Naive B cell (primary cell): Measurements from ENCODE around the gene OR10A5. TPM values are rescaled to one million over a fixed set of nuclear protein-coding genes. Genes with fewer than 3 reads are reported as not detected.

Experiments used
- ATAC-seq, 2 donors: fragments of 150-1000 bp; cut with Tn5 transposase; 2 replicates each; pipeline ENCODE4 v1.10.0; 2021; ENCODE audit warnings: low read depth in 2 of 2, mild to moderate bottlenecking in 2 of 2, moderate library complexity in 2 of 2
- DNase-seq: peaks from one replicate; pipeline ENCODE4 v3.0.0; 2022
- H3K27ac Mint-ChIP-seq, 6 donors: one replicate each; pipeline ENCODE4 v1.8.0; 2020 to 2022; ENCODE audit warnings: mild to moderate bottlenecking in 6 of 6, mixed read lengths in 6 of 6, moderate library complexity in 5 of 6, inconsistent platforms in 2 of 6
- H3K27me3 Mint-ChIP-seq, 3 donors: one replicate each; pipeline ENCODE4 v1.8.0; 2021 to 2022; ENCODE audit warnings: mixed read lengths in 3 of 3, mild to moderate bottlenecking in 1 of 3
- H3K36me3 Mint-ChIP-seq, 2 donors: one replicate each; pipeline ENCODE4 v1.8.0; 2020 to 2022; ENCODE audit warnings: mixed read lengths in 2 of 2, inconsistent platforms in 1 of 2, mild to moderate bottlenecking in 1 of 2
- H3K4me1 Mint-ChIP-seq, 3 donors: one replicate each; pipeline ENCODE4 v1.8.0; 2020 to 2022; ENCODE audit warnings: mixed read lengths in 3 of 3, inconsistent platforms in 1 of 3, mild to moderate bottlenecking in 1 of 3, moderate library complexity in 1 of 3
- H3K4me3 Mint-ChIP-seq, 8 donors: one replicate each; pipeline ENCODE4 v1.8.0; 2020 to 2022; ENCODE audit warnings: mild to moderate bottlenecking in 8 of 8, mixed read lengths in 8 of 8, moderate library complexity in 8 of 8, inconsistent platforms in 2 of 8
- H3K9me3 Mint-ChIP-seq, 7 donors: one replicate each; pipeline ENCODE4 v1.8.0; 2020 to 2022; ENCODE audit warnings: mixed read lengths in 7 of 7, mild to moderate bottlenecking in 5 of 7, inconsistent platforms in 2 of 7, moderate library complexity in 1 of 7
- polyA plus RNA-seq, 6 donors: library from polyadenylated mRNA; unstranded; fragments of 300-500 nt; fragmentation: Illumina TruSeq; gene quantifications; one replicate each; pipeline ENCODE4 v1.2.3, GENCODE V29; 2021; ENCODE audit warnings: low read depth in 6 of 6

OR10A5 gene
- polyA plus RNA-seq, 6 donors from 2014 or later = not detected

DNA sequence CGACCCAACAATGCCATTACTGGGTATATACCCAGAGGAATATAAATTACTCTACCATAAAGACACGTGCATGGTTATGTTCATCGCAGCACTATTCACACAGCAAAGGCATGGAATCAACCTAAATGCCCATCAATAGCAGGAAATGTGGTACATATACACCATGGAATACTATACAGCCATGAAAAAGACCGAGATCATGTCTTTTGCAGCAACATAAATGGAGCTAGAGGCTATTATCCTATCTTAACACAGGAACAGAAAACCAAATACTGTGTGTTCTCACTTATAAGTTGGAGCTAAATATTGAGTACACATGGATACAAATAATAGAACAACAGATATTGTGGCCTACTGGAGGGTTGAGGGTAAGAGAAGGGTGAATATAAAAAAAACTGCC is 43.3 kb downstream of the OR10A5 start:
- Mint-ChIP-seq H3K4me1 (no peaks in the 10 kb centered on the region), H3K27ac (no peak overlapping the region), H3K36me3 (no peaks in the 10 kb centered on the region), H3K27me3 (peaks cover 16 to 27% (median 18%) of the 10 kb centered on the region in 3 donors), H3K4me3 (no peak overlapping the region), H3K9me3 (peaks cover 0 to 20% (median 8%) of the 10 kb centered on the region in 7 donors)
- ATAC-seq (no peak), DNase-seq (no peak)

DNA sequence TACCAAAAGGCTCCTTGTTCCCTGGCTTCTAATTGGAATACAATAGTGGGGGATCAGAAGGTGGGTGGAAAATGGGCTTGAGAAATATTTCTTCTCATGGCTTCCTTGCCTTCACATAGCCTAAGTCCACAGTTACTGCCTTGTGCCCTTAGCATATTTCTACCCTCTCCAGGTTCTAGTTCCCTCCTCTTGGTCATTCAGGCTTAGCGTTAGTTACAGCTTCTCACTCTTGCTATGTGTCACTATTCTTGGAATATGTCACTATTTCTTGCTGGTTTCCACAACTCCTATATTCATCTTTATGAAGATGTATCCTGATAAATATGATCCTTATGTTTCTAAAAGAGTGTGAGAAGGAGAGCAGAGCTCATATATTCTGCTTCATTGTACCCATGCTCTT is 44.4 kb downstream of the OR10A5 start:
- Mint-ChIP-seq H3K4me1 (no peaks in the 10 kb centered on the region), H3K27ac (peak overlapping the region in 1 of 6 donors; percentile 1), H3K4me3 (no peak overlapping the region), H3K9me3 (peaks cover 0 to 20% (median 8%) of the 10 kb centered on the region in 7 donors), H3K27me3 (peaks cover 13 to 26% (median 15%) of the 10 kb centered on the region in 3 donors), H3K36me3 (no peaks in the 10 kb centered on the region)
- ATAC-seq = no peak
- no peak for DNase-seq

DNA sequence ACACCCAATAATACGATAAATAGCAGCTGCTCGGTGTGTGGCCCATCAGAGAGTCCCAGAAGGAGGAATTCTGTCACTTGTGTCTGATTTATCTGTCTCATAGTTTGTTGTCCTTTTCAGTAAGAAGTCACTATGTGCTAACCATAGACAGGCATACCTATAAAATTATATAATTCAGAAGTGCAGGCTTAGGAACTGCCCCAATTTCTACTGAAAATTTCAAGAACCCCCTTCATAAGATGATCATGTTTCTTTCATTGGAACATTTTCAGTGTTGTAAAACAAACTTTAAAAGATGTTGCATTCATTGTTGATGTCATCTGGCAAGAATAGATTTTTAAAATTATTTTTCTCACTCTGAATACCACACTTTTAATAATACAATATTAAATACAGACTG is 46.9 kb downstream of the OR10A5 start, which contains the start of gene OR2D2:
TSS of gene OR2D2 (minus strand) at position 101 of the 400 bp plus-strand sequence. CDS start at position 101, 0 bp downstream.
- Mint-ChIP-seq H3K4me1 (no peaks in the 10 kb centered on the region), H3K4me3 (no peak within 1 kb of the TSS), H3K27ac (peak within 1 kb of the TSS in 1 of 6 donors; percentile 44), H3K27me3 (peaks cover 13 to 26% (median 15%) of the 10 kb centered on the region in 3 donors), H3K9me3 (peaks cover 0 to 13% (median 12%) of the 10 kb centered on the region in 7 donors), H3K36me3 (no peaks in the 10 kb centered on the region)
- DNase-seq (no peak), ATAC-seq (no peak)

DNA sequence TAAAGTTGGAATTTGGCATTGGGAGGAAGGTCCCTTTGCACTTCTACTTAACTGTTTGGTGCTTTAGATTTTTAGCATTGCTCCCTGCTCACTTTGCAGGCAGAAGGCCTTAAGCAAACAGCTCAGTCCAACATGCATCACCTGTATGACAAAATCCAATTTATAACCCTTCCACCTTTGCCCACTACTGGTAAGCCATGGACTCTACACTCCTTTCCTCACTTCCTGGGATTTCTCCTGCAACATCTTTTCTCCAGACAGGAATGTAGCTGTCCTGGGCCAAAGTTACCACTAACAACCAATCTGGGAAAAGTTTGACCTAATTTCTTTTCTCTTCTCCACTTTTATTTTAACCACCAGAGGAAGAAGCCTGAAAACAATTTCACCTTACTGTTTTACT is 48.6 kb downstream of the OR10A5 start:
- H3K4me1 Mint-ChIP-seq = no peaks in the 10 kb centered on the region
- DNase-seq (no peak), ATAC-seq (no peak)
- peaks cover 21 to 42% (median 25%) of the 10 kb centered on the region in 3 donors for H3K27me3 Mint-ChIP-seq
- H3K4me3 Mint-ChIP-seq = no peak overlapping the region
- peaks cover 0 to 7% (median 4%) of the 10 kb centered on the region in 7 donors for H3K9me3 Mint-ChIP-seq
- no peak overlapping the region for H3K27ac Mint-ChIP-seq
- H3K36me3 Mint-ChIP-seq = no peaks in the 10 kb centered on the region

DNA sequence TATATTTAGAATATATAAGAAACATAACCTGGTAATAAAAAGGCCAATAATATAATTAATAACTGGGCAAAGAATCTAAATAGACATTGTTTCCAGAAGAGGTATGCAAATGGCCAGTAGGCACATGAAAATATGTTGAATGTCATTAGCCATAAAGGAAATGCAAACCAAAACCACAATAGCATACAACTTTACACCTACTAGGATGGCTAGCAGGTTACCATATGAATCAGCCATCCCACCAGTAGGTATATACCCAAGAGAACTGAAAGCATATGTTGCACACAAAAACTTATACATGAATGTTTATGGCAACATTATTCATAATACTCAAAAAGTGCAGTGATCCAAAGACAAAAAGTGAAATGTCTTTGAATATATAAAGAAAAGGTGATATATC is 49.5 kb downstream of the OR10A5 start:
- DNase-seq (no peak), ATAC-seq (no peak)
- no peaks in the 10 kb centered on the region for H3K36me3 Mint-ChIP-seq
- H3K27ac Mint-ChIP-seq = no peak overlapping the region
- H3K4me3 Mint-ChIP-seq = no peak overlapping the region
- peaks cover 21 to 44% (median 27%) of the 10 kb centered on the region in 3 donors for H3K27me3 Mint-ChIP-seq
- H3K4me1 Mint-ChIP-seq = no peaks in the 10 kb centered on the region
- H3K9me3 Mint-ChIP-seq = peaks cover 0 to 4% (median 0%) of the 10 kb centered on the region in 7 donors

Other genes with a start within 250 kb of the OR10A5 start
- 10 to 100 TPM; 13.7 to 33.8 (median 18.6) TPM for gene RRP8, start 242.1 kb upstream of the OR10A5 start, polyA plus RNA-seq
- 10 to 100 TPM; 49.8 to 87.8 (median 73.8) TPM for gene ILK, start 241.9 kb upstream of the OR10A5 start, polyA plus RNA-seq
- gene TAF10, start 233.5 kb upstream of the OR10A5 start, polyA plus RNA-seq = 100 to 1,000 TPM; 203 to 344 (median 273) TPM
- 100 to 1,000 TPM; 146 to 198 (median 176) TPM for gene TPP1, start 226.3 kb upstream of the OR10A5 start, polyA plus RNA-seq
- under 1 TPM in 5 of 6 donors, not detected in 1; 0.07 to 0.85 (median 0.19) TPM for gene DCHS1, start 189.9 kb upstream of the OR10A5 start, polyA plus RNA-seq
- 10 to 100 TPM in 5 of 6 donors, 1 to 10 TPM in 1; 9.7 to 16.0 (median 11.7) TPM for gene MRPL17, start 162.3 kb upstream of the OR10A5 start, polyA plus RNA-seq
- not detected for gene OR2AG2, start 73.7 kb upstream of the OR10A5 start, polyA plus RNA-seq
- not detected for gene OR2AG1, start 62.7 kb upstream of the OR10A5 start, polyA plus RNA-seq
- not detected for gene OR6A2, start 46.0 kb upstream of the OR10A5 start, polyA plus RNA-seq
- not detected for gene OR10A2, start 17.4 kb downstream of the OR10A5 start, polyA plus RNA-seq
- gene OR10A4, start 30.9 kb downstream of the OR10A5 start, polyA plus RNA-seq = not detected
- gene OR2D2, start 46.8 kb downstream of the OR10A5 start, polyA plus RNA-seq = not detected
- gene OR2D3, start 75.3 kb downstream of the OR10A5 start, polyA plus RNA-seq = not detected
- under 1 TPM in 3 of 6 donors, not detected in 3; 0.17 to 0.47 (median 0.23) TPM for gene ZNF215, start 80.7 kb downstream of the OR10A5 start, polyA plus RNA-seq
- gene ZNF214, start 174.7 kb downstream of the OR10A5 start, polyA plus RNA-seq = not detected
- not detected for gene NLRP14, start 174.8 kb downstream of the OR10A5 start, polyA plus RNA-seq
- gene RBMXL2, start 243.3 kb downstream of the OR10A5 start, polyA plus RNA-seq = not detected